CD14-positive monocyte (primary cell): ENCODE results near the gene ZNF292. TPM values are rescaled to one million over a fixed set of nuclear protein-coding genes. Genes with fewer than 3 reads are reported as not detected.

Experiments used
- DNase-seq, 3 donors: peaks; one replicate each; pipeline ENCODE4 v3.0.0-alpha.2; 2011 to 2022
- H2AFZ ChIP-seq: 2 replicates; pipeline ENCODE4 v1.6.0; 2012; ENCODE audit warnings: mild to moderate bottlenecking, low read depth, low read length, inconsistent platforms; ENCODE audit not compliant: insufficient read depth, poor library complexity, severe bottlenecking
- H3K27ac ChIP-seq, 2 donors: 1 replicate in 1 of 2; 2 replicates in 1 of 2; pipeline ENCODE4 v1.5.1; 2012 to 2013; ENCODE audit warnings: low read length in 2 of 2, control low read depth in 1 of 2, inconsistent platforms in 1 of 2, low read depth in 1 of 2, mild to moderate bottlenecking in 1 of 2
- H3K27me3 ChIP-seq, 2 donors: one replicate each; pipeline versions ENCODE4 v1.6.0 to v1.6.1; 2011 to 2013; ENCODE audit warnings: low read length in 2 of 2; ENCODE audit not compliant: control insufficient read depth in 2 of 2, insufficient read depth in 2 of 2
- H3K36me3 ChIP-seq, 2 donors: replicated peaks in 1 of 2; 1 replicate in 1 of 2; 2 replicates in 1 of 2; pipeline versions ENCODE4 v1.5.1 to v1.6.1; 2012 to 2013; ENCODE audit warnings: low read length in 2 of 2, control low read depth in 1 of 2, inconsistent platforms in 1 of 2, mild to moderate bottlenecking in 1 of 2; ENCODE audit not compliant: insufficient read depth in 2 of 2, control insufficient read depth in 1 of 2
- H3K4me1 ChIP-seq, 2 donors: 1 replicate in 1 of 2; 2 replicates in 1 of 2; pipeline versions ENCODE4 v1.5.1 to v1.6.1; 2012 to 2013; ENCODE audit warnings: low read length in 2 of 2, control low read depth in 1 of 2, inconsistent platforms in 1 of 2, mild to moderate bottlenecking in 1 of 2, moderate library complexity in 1 of 2; ENCODE audit not compliant: insufficient read depth in 2 of 2, control insufficient read depth in 1 of 2
- H3K4me2 ChIP-seq: replicated peaks from 2 replicates; pipeline ENCODE3; 2012; ENCODE audit warnings: low read length, moderate library complexity, mild to moderate bottlenecking; ENCODE audit not compliant: poor library complexity, severe bottlenecking; ENCODE audit errors: extremely low read depth
- H3K4me3 ChIP-seq, 3 experiments: fragments of 200-600 bp in 1 of 3; sonication (generic) in 1 of 3; replicated peaks in 1 of 3; 1 replicate in 2 of 3; 2 replicates in 1 of 3; pipeline ENCODE4 v1.5.1; 2011 to 2013; ENCODE audit warnings: low read length in 3 of 3, mild to moderate bottlenecking in 3 of 3, control low read depth in 2 of 3, low read depth in 2 of 3, inconsistent platforms in 1 of 3, moderate library complexity in 1 of 3
- H3K79me2 ChIP-seq: 2 replicates; pipeline ENCODE4 v1.6.0; 2012; ENCODE audit warnings: mild to moderate bottlenecking, control low read depth, inconsistent platforms, low read length, moderate library complexity; ENCODE audit not compliant: insufficient read depth
- H3K9ac ChIP-seq: 2 replicates; pipeline ENCODE4 v1.6.0; 2017; ENCODE audit warnings: low read length, mild to moderate bottlenecking; ENCODE audit not compliant: insufficient read depth, poor library complexity, severe bottlenecking
- H3K9me3 ChIP-seq, 2 donors: replicated peaks in 1 of 2; 1 replicate in 1 of 2; 2 replicates in 1 of 2; pipeline versions ENCODE4 v1.5.1 to v1.6.1; 2012 to 2013; ENCODE audit warnings: low read length in 2 of 2, control low read depth in 1 of 2; ENCODE audit not compliant: control insufficient read depth in 1 of 2, insufficient read depth in 1 of 2
- H4K20me1 ChIP-seq: 2 replicates; pipeline ENCODE4 v1.6.0; 2012; ENCODE audit warnings: mild to moderate bottlenecking, low read length, control low read depth, moderate library complexity; ENCODE audit not compliant: insufficient read depth
- H3K27ac Mint-ChIP-seq, 7 donors: one replicate each; pipeline ENCODE4 v1.8.0; 2020; ENCODE audit warnings: mild to moderate bottlenecking in 7 of 7, mixed read lengths in 7 of 7, moderate library complexity in 6 of 7, inconsistent platforms in 2 of 7
- H3K27me3 Mint-ChIP-seq, 3 donors: one replicate each; pipeline ENCODE4 v1.8.0; 2021 to 2022; ENCODE audit warnings: low read depth in 3 of 3, mild to moderate bottlenecking in 3 of 3, mixed read lengths in 3 of 3, moderate library complexity in 3 of 3, inconsistent platforms in 1 of 3
- H3K36me3 Mint-ChIP-seq, 2 donors: one replicate each; pipeline ENCODE4 v1.8.0; 2020; ENCODE audit warnings: mixed read lengths in 2 of 2, inconsistent platforms in 1 of 2, mild to moderate bottlenecking in 1 of 2
- H3K4me1 Mint-ChIP-seq: one replicate; pipeline ENCODE4 v1.8.0; 2020; ENCODE audit warnings: mild to moderate bottlenecking, mixed read lengths
- H3K4me3 Mint-ChIP-seq, 2 donors: one replicate each; pipeline ENCODE4 v1.8.0; 2020; ENCODE audit warnings: mild to moderate bottlenecking in 2 of 2, mixed read lengths in 2 of 2, moderate library complexity in 1 of 2
- H3K9me3 Mint-ChIP-seq, 7 donors: one replicate each; pipeline ENCODE4 v1.8.0; 2020 to 2022; ENCODE audit warnings: mixed read lengths in 7 of 7, mild to moderate bottlenecking in 6 of 7, moderate library complexity in 6 of 7, inconsistent platforms in 2 of 7
- CTCF ChIP-seq: fragments of 200-600 bp; IDR thresholded peaks from one replicate; pipeline ENCODE4 v1.8.0; 2022; ENCODE audit warnings: antibody characterized with exemption, mild to moderate bottlenecking
- WGBS: methylation state at CpG from one replicate; pipeline ENCODE4 v1.1.5; 2013; ENCODE audit warnings: missing lambda C conversion rate; ENCODE audit not compliant: insufficient coverage; 5-methylcytosine and 5-hydroxymethylcytosine counted together
- intact Hi-C, 2 donors: fragments of 100-400 bp; cut with micrococcal nuclease; formaldehyde crosslinking; loops; one replicate each; pipeline versions ENCODE4 v1.15.0 to v1.15.1; 2023
- polyA plus RNA-seq, 3 donors: library from polyadenylated mRNA; depleted of rRNA in 1 of 3; unstranded in 2 of 3; stranded (reverse) in 1 of 3; fragments of 300-500 nt in 2 of 3; fragments of >200 nt in 1 of 3; fragmentation: Illumina TruSeq in 2 of 3; gene quantifications; 1 replicate in 2 of 3; 2 replicates in 1 of 3; pipeline ENCODE4 v1.2.3, GENCODE V29; 2012 to 2021

Gene ZNF292
- polyA plus RNA-seq, 3 donors: 4.8 to 7.7 (median 7.6) TPM

GRCh38 chr6:87308970-87309369 is 153.6 kb downstream of the ZNF292 start:
- Mint-ChIP-seq H3K27me3 (peaks cover 9 to 12% (median 9%) of the 10 kb centered on the region in 3 donors), H3K27ac (no peak overlapping the region), H3K36me3 (no peaks in the 10 kb centered on the region), H3K9me3 (peaks cover 3 to 13% (median 6%) of the 10 kb centered on the region in 7 donors), H3K4me3 (no peak overlapping the region), H3K4me1 (no peaks in the 10 kb centered on the region)
- no peak overlapping the region for H3K27ac ChIP-seq
- TF ChIP-seq CTCF: no peak
- H3K9ac ChIP-seq: no peak overlapping the region
- no peaks in the 10 kb centered on the region for H4K20me1 ChIP-seq
- 76% methylated on average over 4 of the region's 4 CpGs for WGBS
- H3K9me3 ChIP-seq: no peaks in the 10 kb centered on the region
- no peaks in the 10 kb centered on the region for H3K79me2 ChIP-seq
- no peak for DNase-seq
- no peak overlapping the region for H2AFZ ChIP-seq
- intact Hi-C loops: no loop called here
- H3K4me1 ChIP-seq: no peaks in the 10 kb centered on the region
- no peak overlapping the region for H3K4me3 ChIP-seq
- peaks cover 0 to 4% of the 10 kb centered on the region in 2 donors for H3K27me3 ChIP-seq
- H3K4me2 ChIP-seq: no peak overlapping the region
- H3K36me3 ChIP-seq: no peaks in the 10 kb centered on the region

GRCh38 chr6:87312860-87313259 is 157.5 kb downstream of the ZNF292 start:
- Histone ChIP-seq H3K4me1 (no peaks in the 10 kb centered on the region), H2AFZ (no peak overlapping the region), H3K4me2 (no peak overlapping the region), H3K9ac (no peak overlapping the region), H4K20me1 (no peaks in the 10 kb centered on the region), H3K79me2 (no peaks in the 10 kb centered on the region), H3K9me3 (no peaks in the 10 kb centered on the region), H3K27me3 (peaks cover 0 to 6% of the 10 kb centered on the region in 2 donors), H3K36me3 (no peaks in the 10 kb centered on the region), H3K4me3 (no peak overlapping the region), H3K27ac (no peak overlapping the region)
- DNase-seq: no peak
- no peaks in the 10 kb centered on the region for H3K36me3 Mint-ChIP-seq
- peaks cover 15 to 20% (median 18%) of the 10 kb centered on the region in 3 donors for H3K27me3 Mint-ChIP-seq
- H3K9me3 Mint-ChIP-seq: peaks cover 0 to 2% (median 2%) of the 10 kb centered on the region in 7 donors
- no peak overlapping the region for H3K4me3 Mint-ChIP-seq
- TF ChIP-seq CTCF: no peak
- intact Hi-C loops: no loop called here
- no peak overlapping the region for H3K27ac Mint-ChIP-seq
- H3K4me1 Mint-ChIP-seq: no peaks in the 10 kb centered on the region
- no CpG with 5 or more reads among the region's 1 CpG for WGBS

Other genes with a start within 250 kb of the ZNF292 start
- gene HTR1E, start 218.0 kb upstream of the ZNF292 start, polyA plus RNA-seq: not detected
- not detected for gene CGA, start 60.5 kb upstream of the ZNF292 start, polyA plus RNA-seq
- gene SMIM8, start 167.0 kb downstream of the ZNF292 start, polyA plus RNA-seq: 1 to 10 TPM; 2.0 to 8.2 (median 5.9) TPM
- not detected for gene GJB7, start 173.7 kb downstream of the ZNF292 start, polyA plus RNA-seq
- under 1 TPM in 2 of 3 donors, not detected in 1; 0.26 to 0.27 TPM for gene C6orf163, start 189.2 kb downstream of the ZNF292 start, polyA plus RNA-seq